ENCODE results near the gene ARHGAP33.
A peak's percentile ranks its signal among the peaks of the same experiment; 100 is the strongest.
"Not testable (repeated sequence)": the region's sequence is repeated elsewhere in the genome, so short reads cannot be mapped to it uniquely, and the experiment has no call there.

ARHGAP33 gene

DNA sequence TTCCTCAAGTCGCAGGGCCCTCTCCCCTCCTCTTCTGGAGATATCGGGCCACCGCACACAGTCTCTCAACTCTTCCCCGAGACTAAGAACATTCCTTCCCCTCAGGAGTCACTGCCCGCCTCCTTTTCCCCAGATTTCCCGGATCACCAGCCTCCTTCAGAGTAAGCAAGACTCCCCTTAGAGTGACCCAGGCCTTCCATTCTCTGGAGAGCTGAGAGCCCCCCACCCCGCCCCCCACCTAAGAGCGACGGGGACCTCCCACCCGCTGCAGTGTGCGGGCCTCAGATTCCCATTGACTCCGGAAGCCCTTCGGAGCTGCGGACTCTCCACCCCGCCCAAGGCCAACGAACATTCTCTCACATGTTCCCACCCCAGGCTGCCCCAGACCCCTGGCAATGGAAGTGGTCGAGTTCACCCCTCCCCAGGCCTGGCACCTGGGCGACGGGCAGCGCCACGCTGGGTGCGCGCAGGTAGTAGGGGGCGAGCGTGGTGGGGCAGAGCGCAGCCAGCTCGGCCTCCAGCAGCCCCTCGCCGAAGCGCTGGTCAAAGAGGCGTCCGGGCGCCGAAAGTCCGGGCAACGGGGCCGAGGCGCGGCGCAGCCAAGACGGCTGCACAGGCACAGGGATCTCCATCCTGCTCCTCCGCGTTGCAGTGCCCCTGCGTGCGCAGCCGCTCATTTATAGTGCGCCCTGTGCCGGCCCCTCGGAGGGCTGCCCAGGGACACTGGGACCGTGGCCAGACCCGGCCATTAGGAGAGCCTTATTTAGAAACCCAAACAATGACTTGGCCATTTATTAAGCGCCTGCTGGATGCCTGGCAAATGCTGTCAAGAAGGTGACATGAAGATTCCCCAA lies 18.8 kb upstream of the ARHGAP33 start, which contains the start of gene HSPB6:
TSS of gene HSPB6 (minus strand) at position 653 of the 854 bp plus-strand sequence. CDS start at position 632, 21 bp downstream.
- DNase-seq: no peak

DNA sequence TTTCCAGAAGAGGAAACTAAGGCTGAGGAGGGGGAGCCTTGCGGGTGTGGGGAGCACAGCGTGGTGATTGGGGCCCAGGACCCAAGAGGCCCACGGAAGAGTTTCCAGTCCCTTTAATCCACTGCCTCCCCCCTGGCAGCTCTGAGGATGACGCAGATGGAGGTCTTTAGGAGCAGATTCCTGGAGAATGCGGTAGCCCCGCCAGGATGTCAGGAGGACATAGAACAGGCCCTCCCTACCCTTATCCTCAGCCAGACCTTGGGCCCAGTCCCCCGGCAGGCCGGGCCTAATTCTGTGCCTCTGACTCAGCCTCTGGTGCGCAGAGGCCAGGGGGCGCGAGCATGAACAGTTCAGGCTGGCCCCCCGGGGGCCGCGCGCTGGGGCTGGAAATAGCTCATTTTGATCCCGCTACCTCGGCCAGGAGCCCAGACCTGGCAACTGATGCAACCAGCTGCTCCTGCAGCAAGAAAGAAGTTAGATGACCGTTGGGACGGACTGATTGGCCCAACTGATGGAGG lies 18.1 kb upstream of the ARHGAP33 start:
- DNase-seq: peak; percentile 78

- peak; percentile 98 for DNase-seq
Observed at GRCh38 chr19:35757749-35758608, 17.4 kb upstream of the ARHGAP33 start, which contains the start of gene PROSER3. Gene PROSER3, plus strand, starts transcription at chr19:35758176. Its CDS starts 40 bp downstream, at chr19:35758216.

DNA sequence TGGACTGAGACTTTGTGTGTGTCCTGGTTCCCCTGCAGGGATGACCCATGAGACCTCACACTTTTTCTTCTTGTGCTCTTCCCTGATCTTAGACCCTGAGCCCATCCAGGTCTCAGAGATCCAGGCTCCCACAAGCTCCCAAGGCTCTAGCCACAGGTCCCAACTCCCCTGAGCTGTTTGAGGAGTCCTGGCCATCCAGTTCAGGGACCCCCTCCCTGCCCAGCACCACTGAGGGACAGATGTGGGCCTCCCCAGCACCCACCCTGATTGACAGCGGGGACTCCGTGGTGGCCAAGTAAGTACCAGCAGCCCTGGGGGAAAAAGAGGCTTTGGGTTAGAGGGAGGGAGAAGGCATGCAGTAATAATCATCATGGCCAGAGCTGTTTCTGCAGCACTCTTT lies 15.7 kb upstream of the ARHGAP33 start:
- DNase-seq: no peak

DNA sequence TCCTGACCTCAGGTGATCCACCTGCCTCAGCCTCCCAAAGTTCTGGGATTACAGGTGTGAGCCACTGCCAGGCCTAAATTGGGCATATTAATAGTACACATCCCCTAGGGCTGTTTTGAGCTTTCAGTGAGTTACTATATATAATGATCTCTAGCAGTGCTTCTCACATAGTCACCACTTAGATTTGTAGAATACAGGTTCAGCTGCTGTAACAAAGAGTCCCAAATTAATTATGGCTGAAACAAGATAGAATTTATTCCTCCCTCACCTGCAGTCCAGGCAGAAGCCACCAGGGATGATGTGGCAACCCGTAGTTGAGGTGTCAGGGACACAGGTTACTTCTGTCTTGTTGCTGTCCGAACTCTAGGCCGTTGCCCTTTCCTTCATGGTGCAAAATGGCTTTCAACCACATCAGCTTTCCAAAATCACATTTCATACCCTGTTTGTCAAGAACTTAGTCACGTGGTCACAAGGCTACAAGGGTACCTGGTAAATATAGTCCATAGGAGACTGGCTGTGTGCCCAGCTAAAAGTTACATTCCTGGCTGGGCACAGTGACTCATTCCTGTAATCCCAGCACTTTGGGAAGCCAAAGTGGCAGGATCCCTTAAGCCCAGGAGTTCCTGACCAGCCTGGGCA lies 14.5 kb upstream of the ARHGAP33 start:
- DNase-seq: no peak

DNA sequence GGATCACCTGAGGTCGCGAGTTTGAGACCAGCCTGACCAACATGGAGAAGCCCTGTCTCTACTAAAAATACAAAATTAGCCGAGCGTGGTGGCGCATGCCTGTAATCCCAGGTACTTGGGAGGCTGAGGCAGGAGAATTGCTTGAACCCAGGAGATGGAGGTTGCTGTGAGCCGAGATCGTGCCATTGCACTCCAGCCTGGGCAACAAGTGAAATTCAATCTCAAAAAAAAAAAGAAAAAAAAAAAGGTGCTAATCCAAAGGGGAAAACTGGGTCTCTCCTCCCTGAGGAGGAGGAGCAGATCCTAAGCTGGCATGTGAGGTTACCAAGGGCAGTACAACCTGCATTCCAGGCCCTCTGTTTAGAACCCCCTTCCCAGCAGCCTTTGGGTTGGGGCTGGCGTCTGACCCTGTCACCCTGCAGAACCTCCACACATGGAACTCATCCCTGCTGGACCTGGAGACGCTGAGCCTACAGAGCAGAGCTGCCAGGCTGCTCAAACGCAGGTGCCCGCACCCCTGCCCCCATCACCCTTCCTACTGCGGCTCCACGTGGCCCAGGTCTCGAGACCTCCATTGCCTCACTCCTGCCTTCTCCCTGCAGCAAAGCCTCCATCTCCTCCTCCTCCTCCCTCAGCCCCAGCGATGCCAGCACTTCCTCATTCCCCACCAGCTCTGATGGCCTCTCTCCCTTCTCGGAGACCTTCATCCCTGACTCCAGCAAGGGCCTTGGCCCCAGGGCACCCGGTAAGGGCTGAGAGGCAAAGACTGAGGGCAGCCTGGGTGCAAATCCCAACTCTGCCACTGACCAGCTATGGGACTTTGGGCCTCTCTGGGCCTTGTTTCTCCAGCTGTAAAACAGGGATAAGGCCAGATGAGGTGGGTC lies 10.7 kb upstream of the ARHGAP33 start:
- DNase-seq: no peak

DNA sequence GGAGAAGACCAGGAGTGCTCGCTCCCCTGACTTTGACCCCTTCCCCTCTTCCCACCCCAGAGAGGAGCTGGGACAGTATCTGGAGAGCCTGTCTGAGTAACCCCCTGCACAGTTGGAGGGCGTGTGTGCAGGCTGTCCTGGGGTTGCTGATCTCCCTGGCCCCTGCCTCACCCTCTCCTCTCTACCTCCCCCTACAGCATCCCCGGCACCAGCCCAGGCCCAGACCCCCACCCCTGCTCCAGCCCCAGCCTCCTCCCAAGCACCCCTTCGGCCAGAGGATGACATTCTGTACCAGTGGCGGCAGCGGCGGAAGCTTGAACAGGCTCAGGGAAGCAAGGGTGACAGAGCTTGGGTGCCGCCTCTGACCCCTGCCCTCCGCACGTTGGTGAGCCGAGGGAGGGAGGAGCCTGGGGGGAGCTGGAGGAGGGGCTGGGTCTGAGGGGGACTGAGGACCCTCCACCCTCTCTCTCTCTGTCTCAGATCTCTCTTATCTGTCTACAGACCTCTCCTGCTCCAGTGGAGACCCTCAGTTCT lies 8.7 kb upstream of the ARHGAP33 start:
- DNase-seq: no peak

- no peak for DNase-seq
Observed at GRCh38 chr19:35767288-35768081, 7.9 kb upstream of the ARHGAP33 start.

DNA sequence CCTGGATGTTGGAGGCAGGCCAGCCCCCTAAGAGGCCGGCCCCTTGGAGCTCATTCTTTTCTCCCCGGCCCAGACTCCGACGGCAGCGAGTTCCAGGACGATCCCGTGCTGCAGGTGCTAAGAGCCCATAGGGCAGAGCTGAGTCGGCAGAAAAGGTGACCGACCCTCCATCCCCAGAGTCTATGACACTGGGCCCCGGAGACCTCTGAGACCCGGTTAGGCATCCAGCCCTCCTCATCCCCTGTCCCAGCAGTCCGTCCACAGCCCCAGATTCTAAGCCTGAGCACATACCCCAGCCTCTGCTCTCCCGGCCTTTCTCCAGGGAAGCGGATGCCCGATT lies 7.3 kb upstream of the ARHGAP33 start:
- DNase-seq: no peak

GRCh38 chr19:35772362-35772761 lies 3.0 kb upstream of the ARHGAP33 start:
- DNase-seq: not testable (repeated sequence)

- DNase-seq: no peak
Observed at GRCh38 chr19:35773020-35773806, 2.2 kb upstream of the ARHGAP33 start.

DNA sequence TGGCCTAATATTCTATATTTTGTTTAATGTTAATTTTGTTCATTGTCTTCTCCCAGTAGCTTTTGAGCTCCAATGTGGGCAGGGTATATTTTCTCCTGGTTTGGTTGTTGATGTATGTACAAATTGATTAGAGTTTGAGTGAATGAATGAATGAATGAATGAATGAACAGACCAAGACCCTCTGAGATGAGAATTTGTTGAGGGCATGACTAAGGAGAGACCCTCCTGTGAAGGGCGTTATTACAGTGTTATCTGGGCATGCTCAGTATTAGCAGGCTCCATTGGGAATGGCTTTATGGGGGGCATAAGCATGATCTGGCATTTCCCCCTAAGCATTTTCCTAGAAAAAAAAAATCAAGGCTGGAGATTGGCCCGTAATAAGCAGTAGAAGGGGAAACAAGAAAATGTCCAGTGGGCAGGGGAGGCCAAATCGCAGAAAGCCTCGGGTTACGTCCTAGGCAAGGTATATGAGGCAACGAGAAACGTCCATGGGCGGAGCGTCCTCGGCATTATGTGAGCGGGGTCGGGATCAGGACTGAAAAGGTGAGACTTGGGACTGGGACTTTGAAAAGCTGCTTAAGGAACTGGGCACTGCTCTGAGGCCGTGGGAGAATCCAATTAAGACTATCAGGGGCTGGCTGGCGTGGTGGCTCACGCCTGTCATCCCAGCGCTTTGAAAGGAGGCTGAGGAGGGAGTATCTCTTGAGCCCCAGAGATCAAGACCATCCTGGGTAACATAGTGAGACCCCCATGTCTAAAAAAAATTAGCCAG lies 904 bp upstream of the ARHGAP33 start:
- DNase-seq: no peak

- DNase-seq: no peak
Observed at GRCh38 chr19:35775046-35775297, 392 bp upstream of the ARHGAP33 start.

DNA sequence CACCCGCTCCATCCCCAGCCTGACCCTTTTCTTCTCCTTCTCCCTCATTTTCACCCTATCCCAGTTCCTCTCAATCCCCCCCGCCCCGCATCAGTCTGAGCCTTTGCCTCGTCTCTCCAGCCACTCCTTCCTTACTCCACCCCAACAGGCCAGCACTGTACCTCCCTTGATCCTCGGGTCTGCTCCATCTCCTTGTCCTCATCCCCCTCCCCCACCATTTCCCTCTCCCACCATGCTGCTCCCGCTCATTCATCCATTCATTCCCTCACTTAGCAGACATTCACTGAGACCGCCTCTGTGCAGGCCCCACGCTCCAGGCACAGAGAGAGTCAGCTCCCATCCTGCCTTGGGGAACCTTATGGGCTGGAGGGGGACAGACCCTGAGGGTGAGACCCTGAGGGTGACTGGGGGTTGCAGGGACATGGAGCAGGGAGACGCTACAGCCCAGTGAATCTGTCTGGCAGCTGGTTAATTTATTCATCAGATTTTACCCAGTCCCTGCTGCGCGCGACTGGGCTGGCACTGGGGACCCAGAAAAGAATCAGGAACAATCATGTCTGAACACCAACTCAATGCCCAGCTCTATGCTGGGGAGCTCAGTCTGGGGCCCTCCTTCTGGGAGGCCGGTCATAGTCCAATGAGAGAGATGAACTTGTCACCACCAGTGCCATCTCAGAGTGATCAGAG lies 881 bp downstream of the ARHGAP33 start:
- no peak for DNase-seq

DNA sequence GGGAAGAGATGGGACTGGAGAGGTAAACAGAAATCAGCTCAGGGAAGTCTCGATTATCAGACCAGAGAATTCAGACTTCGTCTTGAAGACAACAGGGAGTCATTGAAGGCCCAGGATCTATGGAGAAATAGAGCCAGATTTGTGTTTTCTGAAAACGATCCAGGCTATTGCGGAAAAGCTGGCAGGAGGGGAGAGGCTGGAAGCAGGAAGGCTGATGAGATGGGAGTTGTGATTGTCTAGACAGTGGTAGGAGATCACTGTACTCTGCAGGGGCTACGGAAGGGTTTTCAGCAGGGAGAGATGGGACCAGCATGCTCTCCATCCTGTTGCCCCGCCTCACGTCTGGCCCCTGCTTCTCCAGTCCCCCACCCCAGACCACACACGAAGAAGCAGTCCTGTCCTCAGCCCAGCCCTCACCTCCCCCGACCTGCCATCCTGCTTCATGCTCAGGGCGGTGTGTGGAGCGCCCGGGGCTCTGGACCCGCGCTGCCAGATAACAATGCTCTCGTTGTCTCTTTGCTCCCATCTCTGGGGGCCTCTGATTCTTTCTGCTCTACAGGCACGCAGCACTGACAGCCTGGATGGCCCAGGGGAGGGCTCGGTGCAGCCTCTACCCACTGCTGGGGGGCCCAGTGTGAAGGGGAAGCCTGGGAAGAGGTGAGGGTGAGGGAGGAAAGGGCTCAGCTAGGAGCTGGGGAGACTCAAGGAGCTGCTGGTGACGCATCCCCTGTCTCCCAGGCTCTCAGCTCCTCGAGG lies 1.9 kb downstream of the ARHGAP33 start:
- no peak for DNase-seq

GRCh38 chr19:35777961-35778360 lies 2.6 kb downstream of the ARHGAP33 start:
- no peak for DNase-seq

DNA sequence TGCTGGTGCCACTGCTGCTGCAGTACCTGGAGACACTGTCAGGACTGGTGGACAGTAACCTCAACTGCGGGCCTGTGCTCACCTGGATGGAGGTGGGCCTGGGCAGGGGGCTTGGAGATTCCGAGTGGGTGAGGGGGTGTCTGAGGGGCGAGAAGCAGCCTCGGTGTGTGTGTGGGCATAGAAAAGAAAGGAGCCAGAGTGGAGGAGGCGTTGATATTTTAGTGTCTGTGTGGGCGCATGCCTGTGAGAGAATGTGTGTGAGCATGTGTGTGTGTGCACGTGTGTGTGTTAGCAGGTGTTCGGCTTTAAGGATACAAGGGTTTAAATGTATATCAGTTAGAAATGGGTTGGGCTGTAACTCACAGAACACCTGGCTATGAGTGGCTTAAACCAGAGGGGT lies 3.7 kb downstream of the ARHGAP33 start:
- DNase-seq: no peak

- no peak for DNase-seq
Observed at GRCh38 chr19:35780058-35780457, 4.7 kb downstream of the ARHGAP33 start.

Data from activated CD8-positive, alpha-beta memory T cell treated with anti-CD3 and anti-CD28 coated beads, Interleukin-2, amount 50 U/mL, for 48 hours (primary cell).